Panc1 (cell line): ENCODE measurements around the gene SPTSSA.

ENCODE experiments used
- POLR2AphosphoS5 ChIP-seq: IDR thresholded peaks from 2 replicates; pipeline ENCODE4 v1.6.1; 2012; ENCODE audit warnings: mild to moderate bottlenecking, low read depth, low read length, moderate library complexity
- TF ChIP-seq, protein P1 (sequence below): fragments of 450-650 bp; IDR thresholded peaks from 2 replicates; pipeline ENCODE4 v1.5.1; 2017; ENCODE audit warnings: mild to moderate bottlenecking

DNA sequence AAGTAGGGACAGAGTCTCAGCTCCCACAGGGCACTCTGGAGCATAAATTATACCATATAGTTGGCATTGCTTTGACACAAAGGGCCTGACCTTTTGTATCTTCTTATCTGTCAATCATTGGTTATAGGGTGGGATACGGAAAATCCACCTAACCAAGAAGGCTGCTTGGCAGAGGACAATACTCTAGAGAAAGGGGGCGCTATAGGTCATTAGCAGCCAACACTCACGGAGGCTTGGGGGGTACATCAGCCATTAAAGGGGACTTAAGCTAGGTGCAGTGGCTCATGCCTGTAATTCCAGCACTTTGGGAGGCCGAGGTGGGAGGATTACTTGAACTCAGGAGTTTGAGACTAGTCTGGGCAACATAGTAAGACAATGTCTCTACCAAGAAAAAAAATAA lies 22.9 kb downstream of the SPTSSA start:
- TF ChIP-seq, protein P1, sequence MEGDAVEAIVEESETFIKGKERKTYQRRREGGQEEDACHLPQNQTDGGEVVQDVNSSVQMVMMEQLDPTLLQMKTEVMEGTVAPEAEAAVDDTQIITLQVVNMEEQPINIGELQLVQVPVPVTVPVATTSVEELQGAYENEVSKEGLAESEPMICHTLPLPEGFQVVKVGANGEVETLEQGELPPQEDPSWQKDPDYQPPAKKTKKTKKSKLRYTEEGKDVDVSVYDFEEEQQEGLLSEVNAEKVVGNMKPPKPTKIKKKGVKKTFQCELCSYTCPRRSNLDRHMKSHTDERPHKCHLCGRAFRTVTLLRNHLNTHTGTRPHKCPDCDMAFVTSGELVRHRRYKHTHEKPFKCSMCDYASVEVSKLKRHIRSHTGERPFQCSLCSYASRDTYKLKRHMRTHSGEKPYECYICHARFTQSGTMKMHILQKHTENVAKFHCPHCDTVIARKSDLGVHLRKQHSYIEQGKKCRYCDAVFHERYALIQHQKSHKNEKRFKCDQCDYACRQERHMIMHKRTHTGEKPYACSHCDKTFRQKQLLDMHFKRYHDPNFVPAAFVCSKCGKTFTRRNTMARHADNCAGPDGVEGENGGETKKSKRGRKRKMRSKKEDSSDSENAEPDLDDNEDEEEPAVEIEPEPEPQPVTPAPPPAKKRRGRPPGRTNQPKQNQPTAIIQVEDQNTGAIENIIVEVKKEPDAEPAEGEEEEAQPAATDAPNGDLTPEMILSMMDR = 0 out of 2 replicates have a peak, but pooled peaks have one; percentile 18
- TF ChIP-seq POLR2AphosphoS5 = no peak
